H9 (cell line): ENCODE data around the gene PRX. TPM values are rescaled to one million over a fixed set of nuclear protein-coding genes. Genes with fewer than 3 reads are reported as not detected.

ENCODE experiments used
- DNase-seq: peaks from one replicate; pipeline ENCODE4 v3.0.0-alpha.2; 2017
- H2AFZ ChIP-seq: one replicate; pipeline ENCODE4 v1.6.1; 2013; ENCODE audit warnings: mild to moderate bottlenecking, low read length, control low read depth, moderate library complexity
- H2AK5ac ChIP-seq: 2 replicates; pipeline ENCODE4 v1.6.1; 2013; ENCODE audit warnings: low read length, control low read depth, mixed read lengths; ENCODE audit not compliant: insufficient read length
- H2BK120ac ChIP-seq: one replicate; pipeline ENCODE4 v1.6.1; 2013; ENCODE audit warnings: low read depth, mild to moderate bottlenecking, low read length, control low read depth, inconsistent platforms; ENCODE audit not compliant: poor library complexity, severe bottlenecking
- H2BK12ac ChIP-seq: 2 replicates; pipeline ENCODE4 v1.6.1; 2013; ENCODE audit warnings: low read length, control low read depth, mixed read lengths, low read depth; ENCODE audit not compliant: insufficient read length
- H2BK15ac ChIP-seq: 2 replicates; pipeline ENCODE4 v1.6.1; 2013; ENCODE audit warnings: low read depth, low read length, control low read depth
- H2BK20ac ChIP-seq: one replicate; pipeline ENCODE4 v1.6.1; 2013; ENCODE audit warnings: low read depth, mild to moderate bottlenecking, low read length, control low read depth, inconsistent platforms; ENCODE audit not compliant: poor library complexity, severe bottlenecking
- H2BK5ac ChIP-seq: 2 replicates; pipeline ENCODE4 v1.6.1; 2013; ENCODE audit warnings: low read length, control low read depth, mixed read lengths; ENCODE audit not compliant: insufficient read length
- H3K14ac ChIP-seq: 2 replicates; pipeline ENCODE4 v1.6.1; 2013; ENCODE audit warnings: low read length, control low read depth; ENCODE audit not compliant: insufficient read depth
- H3K18ac ChIP-seq: 2 replicates; pipeline ENCODE4 v1.6.1; 2013; ENCODE audit warnings: low read depth, mild to moderate bottlenecking, mixed read lengths, low read length, control low read depth; ENCODE audit not compliant: insufficient read length
- H3K23ac ChIP-seq: 2 replicates; pipeline ENCODE4 v1.6.1; 2013; ENCODE audit warnings: low read length, control low read depth, mixed read lengths, low read depth; ENCODE audit not compliant: insufficient read length
- H3K23me2 ChIP-seq: 2 replicates; pipeline ENCODE4 v1.6.1; 2013; ENCODE audit warnings: low read depth, mild to moderate bottlenecking, mixed read lengths, low read length, control low read depth; ENCODE audit not compliant: insufficient read length, poor library complexity, severe bottlenecking
- H3K27ac ChIP-seq: 2 replicates; pipeline ENCODE4 v1.5.1; 2013; ENCODE audit warnings: low read length, control low read depth, mixed read lengths, low read depth; ENCODE audit not compliant: insufficient read length
- H3K27me3 ChIP-seq: 2 replicates; pipeline ENCODE4 v1.6.1; 2013; ENCODE audit warnings: low read length, control low read depth, inconsistent platforms; ENCODE audit not compliant: insufficient read depth
- H3K4ac ChIP-seq: 2 replicates; pipeline ENCODE4 v1.6.1; 2013; ENCODE audit warnings: low read depth, mild to moderate bottlenecking, control low read depth, inconsistent platforms, low read length, moderate library complexity
- H3K4me1 ChIP-seq: 2 replicates; pipeline ENCODE4 v1.6.1; 2013; ENCODE audit warnings: low read length, control low read depth, inconsistent platforms; ENCODE audit not compliant: insufficient read depth
- H3K4me2 ChIP-seq: 2 replicates; pipeline ENCODE4 v1.6.1; 2013; ENCODE audit warnings: low read length, control low read depth, mixed read lengths; ENCODE audit not compliant: insufficient read length, insufficient read depth
- H3K56ac ChIP-seq: 2 replicates; pipeline ENCODE4 v1.6.1; 2013; ENCODE audit warnings: low read depth, mild to moderate bottlenecking, mixed read lengths, low read length, control low read depth; ENCODE audit not compliant: insufficient read length
- H3K79me1 ChIP-seq: 2 replicates; pipeline ENCODE4 v1.6.1; 2013; ENCODE audit warnings: low read depth, mild to moderate bottlenecking, moderate library complexity, low read length, control low read depth, inconsistent platforms; ENCODE audit not compliant: insufficient read depth, poor library complexity, severe bottlenecking
- H3K79me2 ChIP-seq: 2 replicates; pipeline ENCODE4 v1.6.1; 2013; ENCODE audit warnings: low read length, control low read depth, inconsistent platforms; ENCODE audit not compliant: insufficient read depth
- H3K9ac ChIP-seq: 2 replicates; pipeline ENCODE4 v1.6.1; 2013; ENCODE audit warnings: low read length, control low read depth, mixed read lengths; ENCODE audit not compliant: insufficient read length; ENCODE audit errors: extremely low read depth
- H3K9me3 ChIP-seq: one replicate; pipeline ENCODE4 v1.6.1; 2013; ENCODE audit warnings: low read depth, low read length, inconsistent platforms; ENCODE audit not compliant: control insufficient read depth
- H3T11ph ChIP-seq: one replicate; pipeline ENCODE4 v1.6.1; 2013; ENCODE audit warnings: mild to moderate bottlenecking, low read length, control low read depth, inconsistent platforms
- H4K20me1 ChIP-seq: one replicate; pipeline ENCODE4 v1.6.1; 2013; ENCODE audit not compliant: control insufficient read depth, insufficient read length, insufficient read depth
- H4K5ac ChIP-seq: 2 replicates; pipeline ENCODE4 v1.6.1; 2013; ENCODE audit warnings: low read depth, mild to moderate bottlenecking, mixed read lengths, low read length, control low read depth; ENCODE audit not compliant: insufficient read length
- H4K8ac ChIP-seq: replicated peaks from 2 replicates; pipeline ENCODE4 v1.6.1; 2013; ENCODE audit warnings: low read length, control low read depth, mixed read lengths, low read depth; ENCODE audit not compliant: insufficient read length
- H4K91ac ChIP-seq: 2 replicates; pipeline ENCODE4 v1.6.1; 2013; ENCODE audit warnings: low read depth, mild to moderate bottlenecking, moderate library complexity, mixed read lengths, low read length, control low read depth; ENCODE audit not compliant: insufficient read length
- H3K27ac Mint-ChIP-seq, 3 experiments: 2 replicates in 2 of 3; 3 replicates in 1 of 3; pipeline ENCODE4 v1.8.0; 2020 to 2021; ENCODE audit warnings: mixed read lengths in 3 of 3, mild to moderate bottlenecking in 1 of 3, moderate library complexity in 1 of 3
- H3K27me3 Mint-ChIP-seq: 2 replicates; pipeline ENCODE4 v1.8.0; 2021; ENCODE audit warnings: low read depth, mild to moderate bottlenecking, moderate library complexity, mixed read lengths
- H3K36me3 Mint-ChIP-seq, 3 experiments: 2 replicates in 2 of 3; 3 replicates in 1 of 3; pipeline ENCODE4 v1.8.0; 2020 to 2021; ENCODE audit warnings: low read depth in 3 of 3, mixed read lengths in 3 of 3; ENCODE audit not compliant: insufficient read depth in 1 of 3
- H3K4me1 Mint-ChIP-seq, 2 experiments: 2 replicates each; pipeline ENCODE4 v1.8.0; 2020; ENCODE audit warnings: mixed read lengths in 2 of 2
- H3K4me3 Mint-ChIP-seq, 2 experiments: 2 replicates in 1 of 2; 3 replicates in 1 of 2; pipeline ENCODE4 v1.8.0; 2020 to 2021; ENCODE audit warnings: mild to moderate bottlenecking in 2 of 2, mixed read lengths in 2 of 2, moderate library complexity in 1 of 2
- H3K9me3 Mint-ChIP-seq, 2 experiments: 2 replicates in 1 of 2; 3 replicates in 1 of 2; pipeline ENCODE4 v1.8.0; 2020; ENCODE audit warnings: mild to moderate bottlenecking in 2 of 2, mixed read lengths in 2 of 2, moderate library complexity in 1 of 2
- CTCF ChIP-seq: fragments of 200-600 bp; sonication (generic); conservative IDR thresholded peaks from 3 replicates; pipeline ENCODE4 v1.8.0; 2021; ENCODE audit warnings: antibody characterized with exemption, mild to moderate bottlenecking
- WGBS: extraction: QIAGEN DNeasy Blood & Tissue Kit; methylation state at CpG from one replicate; pipeline ENCODE4 v1.1.7; 2013; ENCODE audit warnings: missing lambda C conversion rate, low lambda C conversion rate, mixed read lengths; ENCODE audit not compliant: insufficient read length; ENCODE audit errors: extremely low coverage; 5-methylcytosine and 5-hydroxymethylcytosine counted together
- total RNA-seq: library from RNA; stranded (reverse); gene quantifications from 2 replicates; pipeline ENCODE4 v1.2.1, GENCODE V29; 2021

PRX gene
- total RNA-seq, 1 experiment from 2014 or later, result 4.0 TPM

- H4K91ac ChIP-seq, result no peak overlapping the region
- H2BK5ac ChIP-seq, result no peak overlapping the region
- no peak for TF ChIP-seq CTCF
- H4K20me1 ChIP-seq, result no peaks in the 10 kb centered on the region
- no peak overlapping the region for H3T11ph ChIP-seq
- H3K4me1 ChIP-seq, result no peaks in the 10 kb centered on the region
- no peak overlapping the region for H2AK5ac ChIP-seq
- H3K79me2 ChIP-seq, result no peaks in the 10 kb centered on the region
- H2BK20ac ChIP-seq, result no peak overlapping the region
- H2BK12ac ChIP-seq, result no peak overlapping the region
- no peak overlapping the region for H3K4me2 ChIP-seq
- H3K27ac ChIP-seq, result no peak overlapping the region
- no peak overlapping the region for H2AFZ ChIP-seq
- H3K27me3 Mint-ChIP-seq, result no peaks in the 10 kb centered on the region; the same call in 1 of the 2 replicates
- no peak overlapping the region for H3K4ac ChIP-seq
- H3K4me1 Mint-ChIP-seq, result peaks cover 8 to 12% of the 10 kb centered on the region in 2 experiments
- H3K18ac ChIP-seq, result no peak overlapping the region
- whole genome bisulfite sequencing, result no CpG with 5 or more reads among the region's 12 CpGs
- H3K23me2 ChIP-seq, result peaks cover 3% of the 10 kb centered on the region
- DNase-seq, result no peak
- no peak overlapping the region for H4K5ac ChIP-seq
- no peak overlapping the region for H3K14ac ChIP-seq
- H3K36me3 Mint-ChIP-seq, result no peaks in the 10 kb centered on the region
- peak overlapping the region in 1 of 3 experiments; percentile 38; a peak in 1 of 7 replicates for H3K27ac Mint-ChIP-seq
- no peak overlapping the region for H2BK15ac ChIP-seq
- H3K9me3 Mint-ChIP-seq, result no peaks in the 10 kb centered on the region
- no peak overlapping the region for H3K4me3 Mint-ChIP-seq
- H4K8ac ChIP-seq, result no peak overlapping the region
- no peaks in the 10 kb centered on the region for H3K9me3 ChIP-seq
- no peak overlapping the region for H2BK120ac ChIP-seq
- H3K27me3 ChIP-seq, result no peaks in the 10 kb centered on the region
- H3K9ac ChIP-seq, result no peak overlapping the region
- H3K79me1 ChIP-seq, result no peaks in the 10 kb centered on the region
- H3K56ac ChIP-seq, result no peak overlapping the region
- no peak overlapping the region for H3K23ac ChIP-seq
These were observed 52.4 kb downstream of the PRX start for GRCh38 chr19:40360708-40361241.
